GM19328 (cell line): Measurements from ENCODE around the gene KATNAL2.

Experiments
- ATAC-seq: cut with Tn5 transposase; IDR thresholded peaks from one replicate; pipeline ENCODE4 v1.9.1; 2021; ENCODE audit warnings: mild to moderate bottlenecking, moderate library complexity; ENCODE audit not compliant: unreplicated experiment

The KATNAL2 gene

DNA sequence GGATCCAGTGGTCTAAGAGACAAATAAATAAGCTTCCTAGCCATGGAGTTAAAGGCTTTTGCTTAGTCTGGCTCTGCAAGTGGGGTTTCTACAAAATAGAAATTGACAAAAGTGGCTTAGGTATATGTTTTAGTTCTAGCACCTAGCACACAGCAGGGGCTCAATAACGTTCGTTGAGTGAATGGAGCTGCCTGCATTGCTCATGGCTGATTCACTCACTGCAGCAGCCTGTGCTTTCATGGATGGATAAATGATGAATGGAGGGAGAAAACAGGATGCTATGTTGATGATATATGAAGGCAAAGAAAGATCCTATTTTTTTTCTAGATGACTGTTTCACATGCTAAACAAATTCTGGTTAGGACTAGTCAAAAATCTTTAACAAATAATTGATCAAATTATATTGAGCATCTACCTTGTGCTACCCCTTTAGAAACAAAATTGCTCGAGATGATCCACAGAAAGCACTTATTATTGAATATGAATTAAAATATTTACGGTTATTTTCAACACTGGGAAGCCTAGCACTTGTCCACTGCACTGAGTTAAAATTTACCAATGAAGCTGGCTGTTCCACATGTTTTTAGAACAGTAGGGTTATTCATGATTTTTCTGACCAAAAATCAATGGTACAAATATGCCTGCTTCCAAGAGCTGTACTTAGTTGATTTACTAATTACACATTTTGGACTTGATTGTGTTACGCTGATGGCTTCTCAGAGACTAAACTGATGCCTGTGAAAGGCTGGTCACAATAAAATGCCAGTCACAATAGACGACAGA is 193.3 kb downstream of the KATNAL2 start:
- ATAC-seq: no peak

DNA sequence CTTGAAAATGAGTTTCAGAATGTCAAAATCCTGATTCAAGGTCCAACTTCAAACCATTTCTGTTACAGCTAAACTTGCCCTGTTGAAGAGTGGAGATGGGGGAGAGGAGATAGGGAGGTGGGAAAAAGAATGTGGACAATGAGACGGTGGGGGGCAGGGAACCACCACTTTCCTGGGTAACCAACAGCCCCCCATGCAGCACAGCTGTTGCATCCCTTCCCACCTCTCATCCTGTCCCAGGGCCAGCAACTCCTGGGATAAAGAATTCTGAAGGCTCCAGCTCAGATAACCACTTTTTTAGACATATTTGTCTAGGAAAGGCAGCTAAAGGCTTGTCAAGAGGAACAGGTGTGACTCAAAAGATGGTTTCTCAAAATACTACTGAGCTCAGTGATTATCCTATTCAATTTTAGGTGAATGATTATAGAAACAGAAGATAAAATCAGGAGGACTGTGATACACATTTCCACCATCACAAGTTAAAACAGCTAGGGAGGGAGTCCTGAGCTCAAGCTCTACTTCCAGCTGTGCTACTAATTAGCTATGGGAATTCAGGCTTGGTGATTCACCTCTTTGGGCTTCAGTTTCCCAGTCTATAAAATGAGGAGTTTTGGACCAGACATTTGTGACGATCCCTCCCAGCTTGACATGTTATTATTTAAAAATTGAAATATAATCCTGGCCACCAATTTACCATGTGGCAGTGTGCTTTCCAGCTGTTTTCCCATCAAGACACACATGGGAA is 196.6 kb downstream of the KATNAL2 start:
- no peak for ATAC-seq

DNA sequence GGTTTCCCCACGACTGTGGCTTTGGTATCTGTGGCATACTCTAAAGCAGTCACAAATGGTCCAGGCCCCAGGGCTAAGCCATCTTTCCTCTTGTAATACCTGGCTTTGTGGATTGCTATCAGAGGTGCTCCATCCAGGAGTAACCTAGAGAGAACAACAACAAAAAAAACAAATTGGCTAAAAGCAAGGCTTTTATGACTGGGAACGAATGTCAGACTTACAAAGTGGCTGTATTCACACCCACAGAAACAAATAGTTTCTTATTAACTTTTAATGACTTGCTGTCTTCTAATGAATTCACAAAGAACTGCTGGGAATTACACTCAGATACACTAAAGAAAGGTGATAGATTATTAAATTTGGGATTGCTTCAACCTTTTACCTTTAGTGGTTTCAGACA is 197.8 kb downstream of the KATNAL2 start:
- no peak for ATAC-seq

- no peak for ATAC-seq
Measured at GRCh38 chr18:47118981-47119380, 201.6 kb downstream of the KATNAL2 start.

- peak; percentile 65 for ATAC-seq
Measured at GRCh38 chr18:47120428-47120827, 203.0 kb downstream of the KATNAL2 start.

- ATAC-seq: no peak
Measured at GRCh38 chr18:47121146-47121545, 203.7 kb downstream of the KATNAL2 start.

GRCh38 chr18:47141289-47141688 is 223.9 kb downstream of the KATNAL2 start:
- no peak for ATAC-seq

DNA sequence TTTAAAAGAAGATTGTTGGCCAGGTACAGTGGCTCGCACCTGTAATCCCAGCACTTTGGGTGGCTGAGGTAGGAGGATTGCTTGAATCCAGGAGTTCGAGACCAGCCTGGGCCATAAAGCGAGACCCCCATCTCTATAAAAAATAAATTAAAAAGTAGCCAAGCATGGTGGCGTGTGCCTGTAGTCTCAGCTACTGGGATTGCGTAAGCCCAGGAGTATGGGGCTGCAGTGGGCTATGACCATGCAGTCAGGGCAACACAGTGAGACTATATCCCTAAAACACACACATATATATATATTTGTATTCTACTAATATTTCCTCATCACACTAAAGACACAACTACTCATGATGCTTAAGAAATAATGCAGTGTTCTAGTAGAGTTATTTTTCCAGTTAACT is 225.8 kb downstream of the KATNAL2 start:
- ATAC-seq: no peak

- no peak for ATAC-seq
Measured at GRCh38 chr18:47143899-47144485, 226.6 kb downstream of the KATNAL2 start.

DNA sequence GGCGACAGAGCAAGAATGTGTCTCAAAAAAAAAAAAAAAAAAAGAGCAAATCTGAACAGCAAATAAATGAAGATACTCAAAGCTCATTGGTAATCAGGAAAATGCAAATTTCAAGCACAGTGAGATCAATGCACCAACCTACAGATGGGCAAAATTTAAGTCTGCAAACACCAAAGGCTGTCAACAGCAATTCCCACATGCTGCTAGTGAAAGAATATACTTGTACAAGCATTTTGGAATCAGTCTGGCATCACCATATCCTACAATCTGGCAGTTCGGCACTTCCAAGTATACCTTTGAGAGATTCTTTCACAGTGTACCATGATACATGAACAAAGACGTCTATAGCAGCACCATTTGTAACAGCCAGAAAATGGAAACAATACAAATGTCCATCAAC is 228.8 kb downstream of the KATNAL2 start:
- ATAC-seq: no peak

- no peak for ATAC-seq
Measured at GRCh38 chr18:47149457-47150028, 232.1 kb downstream of the KATNAL2 start.

DNA sequence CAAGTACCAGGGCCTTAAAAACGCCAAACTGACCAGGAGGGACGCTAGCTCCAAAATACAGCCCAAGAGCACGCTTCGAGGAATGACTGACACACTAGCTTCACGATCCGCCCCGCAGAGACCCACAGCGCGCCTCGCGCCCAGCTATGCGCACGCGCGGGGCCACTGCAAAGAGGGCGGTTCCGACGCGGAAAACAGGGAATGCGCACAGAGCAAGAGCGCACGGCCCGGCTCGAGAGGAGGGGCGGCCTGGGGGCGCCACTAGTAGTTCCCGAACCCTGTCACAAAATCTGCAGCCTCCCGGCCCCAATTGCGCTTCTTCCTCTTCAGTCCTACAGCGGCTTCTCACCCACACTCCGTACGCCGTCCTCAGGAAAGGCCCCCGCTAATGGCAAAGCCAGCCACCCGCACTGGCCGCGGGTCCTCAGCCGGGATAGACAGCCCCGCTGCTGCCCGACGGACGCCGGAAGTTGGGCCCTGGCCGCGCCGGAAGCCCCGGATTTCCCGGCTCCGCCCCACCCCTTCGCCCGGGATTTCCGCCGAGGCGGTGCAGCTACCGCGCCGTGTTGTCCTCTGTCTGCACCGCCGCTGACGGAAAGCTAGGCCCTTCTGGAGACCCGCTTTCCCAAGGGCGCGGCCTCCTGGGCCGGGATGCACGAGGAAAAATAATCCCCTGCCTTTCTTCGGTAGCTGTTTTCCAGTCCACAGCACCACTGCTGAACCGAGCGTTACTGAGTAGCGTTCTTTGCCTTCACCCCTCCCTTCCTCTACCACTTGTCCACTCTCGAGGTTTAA is 232.8 kb downstream of the KATNAL2 start, which contains the start of gene HDHD2:
Gene HDHD2, minus strand, starts transcription at position 472 of the 795 bp plus-strand sequence. CDS start 14,061 bp downstream, outside the sequence.
- peak; percentile 86 for ATAC-seq

DNA sequence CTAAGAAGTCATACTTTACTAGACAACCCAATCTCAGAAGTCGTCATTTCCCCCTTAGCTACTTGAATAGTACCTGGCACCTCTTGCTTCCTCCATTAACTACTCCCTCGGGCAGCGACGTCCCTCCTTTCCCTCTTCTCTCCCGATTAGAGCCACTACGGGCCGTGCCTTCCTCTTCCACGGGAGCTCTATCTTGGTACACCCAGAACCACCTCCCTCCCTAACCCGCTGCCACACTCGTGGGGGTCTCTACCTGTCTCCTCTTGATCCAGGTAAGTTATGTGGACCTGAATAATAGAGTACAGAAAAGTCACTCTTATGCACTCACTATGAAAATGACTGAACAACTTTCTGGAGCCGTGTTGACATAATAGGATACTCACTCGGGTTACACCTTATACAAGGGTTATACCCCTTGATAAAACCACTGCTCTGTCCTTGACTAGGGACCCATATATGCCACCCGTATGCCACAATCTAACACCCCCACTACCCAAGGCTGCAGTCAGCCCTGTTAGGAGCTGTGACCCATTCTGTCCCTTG is 233.5 kb downstream of the KATNAL2 start:
- no peak for ATAC-seq

GRCh38 chr18:47151439-47151838 is 234.0 kb downstream of the KATNAL2 start:
- ATAC-seq: no peak
